Measurements from ENCODE around the gene KHDC4.

GRCh38 chr1:155929057-155929456 is 5.2 kb downstream of the KHDC4 start:
- TF ChIP-seq CTCF (IDR thresholded peaks at IDR 0.05 in 4 of 5, conservative IDR thresholded peaks at IDR 0.05 in 1 of 5) (no peak), POLR2A (IDR thresholded peaks at IDR 0.05) (no peak)
